A549 (cell line): ENCODE measurements around the gene KIF3B. TPM values are rescaled to one million over a fixed set of nuclear protein-coding genes. Genes with fewer than 3 reads are reported as not detected.

Source experiments
- ATAC-seq, 2 experiments: fragments of 200-7000 bp in 1 of 2; fragments of >200 bp in 1 of 2; cut with Nextera tagmentation in 1 of 2; cut with Tn5 transposase in 1 of 2; 3 replicates each; pipeline versions ENCODE4 v1.8.0 to v1.9.1; 2018 to 2020; ENCODE audit warnings: mild to moderate bottlenecking in 1 of 2, moderate library complexity in 1 of 2
- CTCF ChIA-PET: fragments of 300-600 bp; sonication (Branson Sonifier 250); formaldehyde crosslinking; extraction: SDS; loops from one replicate; lab custom pipeline; 2021; ENCODE audit warnings: antibody characterized with exemption, inconsistent platforms; lab: Yijun Ruan, JAX
- POLR2A ChIA-PET: fragments of 350-600 bp; formaldehyde crosslinking; extraction: SDS; loops from one replicate; lab custom pipeline; 2021; ENCODE audit warnings: antibody characterized with exemption, inconsistent platforms; lab: Yijun Ruan, JAX
- DNase-seq, 2 experiments: peaks; one replicate each; pipeline versions ENCODE4 v3.0.0 to v3.0.0-alpha.2; 2011 to 2016; ENCODE audit warnings: low read depth in 1 of 2, low spot score in 1 of 2
- FAIRE-seq: peaks from 2 replicates; lab custom pipeline; 2011; peaks lifted over from hg19 to GRCh38; lab: Jason Lieb, UNC
- H3K27ac ChIP-seq, 2 experiments: fragments of >200 bp; sonication (Bioruptor Twin); formaldehyde crosslinking; 3 replicates each; pipeline ENCODE4 v1.5.1; 2016 to 2017
- H3K4me1 ChIP-seq: fragments of >200 bp; sonication (Bioruptor Twin); formaldehyde crosslinking; 3 replicates; pipeline ENCODE4 v1.6.1; 2016
- H3K4me2 ChIP-seq: fragments of >200 bp; sonication (Bioruptor Twin); formaldehyde crosslinking; 3 replicates; pipeline ENCODE4 v1.6.1; 2016
- H3K4me3 ChIP-seq: fragments of >200 bp; sonication (Bioruptor Twin); formaldehyde crosslinking; 3 replicates; pipeline ENCODE4 v1.5.1; 2016
- H3K9me3 ChIP-seq: fragments of >200 bp; sonication (Bioruptor Twin); formaldehyde crosslinking; 3 replicates; pipeline ENCODE4 v1.6.1; 2016
- BCL3 ChIP-seq: fragments of >200 bp; sonication (Bioruptor Twin); formaldehyde crosslinking; IDR thresholded peaks from 3 replicates; pipeline ENCODE4 v1.6.1; 2016
- CBX2 ChIP-seq: fragments of 200-600 bp; sonication (generic); IDR thresholded peaks from 2 replicates; pipeline ENCODE4 v1.6.1; 2016; ENCODE audit warnings: low read depth, mild to moderate bottlenecking, borderline replicate concordance
- CBX8 ChIP-seq: fragments of 200-600 bp; sonication (generic); IDR thresholded peaks from 2 replicates; pipeline ENCODE4 v1.6.1; 2016
- CEBPB ChIP-seq, 2 experiments: fragments of >200 bp in 1 of 2; sonication (Bioruptor Twin) in 1 of 2; formaldehyde crosslinking in 1 of 2; IDR thresholded peaks; 2 replicates each; pipeline ENCODE4 v1.6.1; 2012 to 2016
- CHD2 ChIP-seq: fragments of 150-350 bp; IDR thresholded peaks from 2 replicates; pipeline ENCODE4 v1.6.1; 2014; ENCODE audit warnings: low read length; ENCODE audit not compliant: partially characterized antibody
- CHD4 ChIP-seq: fragments of 200-600 bp; sonication (generic); IDR thresholded peaks from 2 replicates; pipeline ENCODE4 v1.6.1; 2016; ENCODE audit warnings: antibody characterized with exemption, mild to moderate bottlenecking, borderline replicate concordance
- CTCF ChIP-seq: fragments of >200 bp; sonication (Bioruptor Twin); formaldehyde crosslinking; IDR thresholded peaks from 3 replicates; pipeline ENCODE4 v1.5.1; 2016
- E2F6 ChIP-seq: IDR thresholded peaks from 2 replicates; pipeline ENCODE4 v1.6.1; 2012; ENCODE audit warnings: low read depth, borderline replicate concordance
- EHMT2 ChIP-seq: fragments of 200-600 bp; sonication (generic); IDR thresholded peaks from 2 replicates; pipeline ENCODE4 v1.6.1; 2016; ENCODE audit warnings: antibody characterized with exemption, low read depth, mild to moderate bottlenecking, moderate library complexity
- ESRRA ChIP-seq: fragments of 150-350 bp; IDR thresholded peaks from 2 replicates; pipeline ENCODE4 v1.6.1; 2014; ENCODE audit warnings: mild to moderate bottlenecking, low read length, borderline replicate concordance
- FOSB ChIP-seq: fragments of 250-450 bp; sonication (Bioruptor Pico); IDR thresholded peaks from 2 replicates; pipeline ENCODE4 v1.5.0; 2020; ENCODE audit warnings: mild to moderate bottlenecking, moderate library complexity
- FOSL2 ChIP-seq, 2 experiments: fragments of 450-650 bp in 1 of 2; fragments of >200 bp in 1 of 2; sonication (Bioruptor Twin) in 1 of 2; formaldehyde crosslinking; IDR thresholded peaks; 2 replicates each; pipeline versions ENCODE4 v1.5.0 to v1.6.1; 2016 to 2020; ENCODE audit warnings: mild to moderate bottlenecking in 1 of 2, moderate library complexity in 1 of 2
- FOXS1 ChIP-seq: fragments of 250-450 bp; sonication (Bioruptor Pico); IDR thresholded peaks from 2 replicates; pipeline ENCODE4 v1.5.0; 2020; ENCODE audit warnings: mild to moderate bottlenecking, moderate library complexity
- HOXB5 ChIP-seq: fragments of 250-450 bp; sonication (Bioruptor Pico); IDR thresholded peaks from 2 replicates; pipeline ENCODE4 v1.5.0; 2020; ENCODE audit warnings: mild to moderate bottlenecking, moderate library complexity
- MAFK ChIP-seq: fragments of 450-650 bp; IDR thresholded peaks from 2 replicates; pipeline ENCODE4 v1.6.1; 2014; ENCODE audit not compliant: partially characterized antibody
- MAZ ChIP-seq: fragments of 150-350 bp; IDR thresholded peaks from 2 replicates; pipeline ENCODE4 v1.6.1; 2014; ENCODE audit warnings: antibody characterized with exemption, low read depth, low read length, borderline replicate concordance
- MYC ChIP-seq: IDR thresholded peaks from 2 replicates; pipeline ENCODE4 v1.6.1; 2012; ENCODE audit warnings: mild to moderate bottlenecking, inconsistent platforms, low read length, improper control_type of control experiment, borderline replicate concordance
- NFE2L2 ChIP-seq: fragments of 150-350 bp; conservative IDR thresholded peaks from 2 replicates; pipeline ENCODE4 v1.6.1; 2014; ENCODE audit warnings: low read length
- NR3C1 ChIP-seq: fragments of >200 bp; sonication (Bioruptor Twin); formaldehyde crosslinking; IDR thresholded peaks from 3 replicates; pipeline ENCODE4 v1.6.1; 2017
- PBX3 ChIP-seq: IDR thresholded peaks from 2 replicates; pipeline ENCODE4 v1.6.1; 2012
- SMC3 ChIP-seq: fragments of >200 bp; sonication (Bioruptor Twin); formaldehyde crosslinking; IDR thresholded peaks from 3 replicates; pipeline ENCODE4 v1.6.1; 2018; ENCODE audit warnings: inconsistent platforms
- TFCP2L1 ChIP-seq: fragments of 250-450 bp; sonication (Bioruptor Pico); IDR thresholded peaks from 2 replicates; pipeline ENCODE4 v1.5.0; 2021; ENCODE audit warnings: mild to moderate bottlenecking
- TP53 ChIP-seq: fragments of 250-450 bp; sonication (Bioruptor Pico); IDR thresholded peaks from 2 replicates; pipeline ENCODE4 v1.5.0; 2021; ENCODE audit warnings: mild to moderate bottlenecking, moderate library complexity
- ZNF302 ChIP-seq: fragments of 250-450 bp; sonication (Bioruptor Pico); IDR thresholded peaks from 2 replicates; pipeline ENCODE4 v1.9.0; 2021; ENCODE audit warnings: inconsistent platforms, mild to moderate bottlenecking, moderate library complexity
- ZSCAN20 ChIP-seq: fragments of 250-450 bp; sonication (Bioruptor Pico); IDR thresholded peaks from 2 replicates; pipeline ENCODE4 v1.8.0; 2022; ENCODE audit warnings: mild to moderate bottlenecking, moderate library complexity
- WGBS: methylation state at CpG from one replicate; pipeline ENCODE4 v1.1.6; 2017; ENCODE audit errors: missing lambda C conversion rate; 5-methylcytosine and 5-hydroxymethylcytosine counted together
- polyA plus RNA-seq, 4 experiments: library from polyadenylated mRNA; depleted of rRNA in 3 of 4; stranded (reverse); fragments of >200 nt; fragmentation: RNase III in 1 of 4; extraction: RNeasy Plus Mini Kit Qiagen cat#74134 plus additional on column Dnase treatment in 1 of 4; gene quantifications; 2 replicates in 3 of 4; 3 replicates in 1 of 4; pipeline ENCODE4 v1.2.3, GENCODE V29; 2011 to 2017

KIF3B gene
- polyA plus RNA-seq, 2 of the 4 experiments (the other 2 are of a cell fraction) = 23.7 to 33.7 TPM

GRCh38 chr20:32329817-32330554 lies 52.5 kb downstream of the KIF3B start:
- H3K4me3 ChIP-seq = no peak overlapping the region
- ATAC-seq (no peak), DNase-seq (no peak), FAIRE-seq (no peak)
- no peak overlapping the region for H3K27ac ChIP-seq
- H3K9me3 ChIP-seq = no peaks in the 10 kb centered on the region
- WGBS = 77% methylated on average over 7 of the region's 7 CpGs
- H3K4me1 ChIP-seq = peaks cover 35% of the 10 kb centered on the region
- no peak overlapping the region for H3K4me2 ChIP-seq
- CTCF ChIA-PET = interaction anchor here (1.4 kb wide), 1 partner anchor 9 kb away, joined by 3 read pairs; no protein-coding TSS in a partner anchor
- no peak for TF ChIP-seq NFE2L2
- no peak for TF ChIP-seq PBX3
- TF ChIP-seq MAFK = no peak
- TF ChIP-seq CBX2 = no peak
- TF ChIP-seq TFCP2L1 (CRISPR knock-in tag) = no peak
- no peak for TF ChIP-seq HOXB5 (CRISPR knock-in tag)
- TF ChIP-seq TP53 (CRISPR knock-in tag) = no peak
- no peak for TF ChIP-seq FOSL2 (IDR thresholded peaks at IDR 0.05)
- TF ChIP-seq FOSL2 (CRISPR knock-in tag; IDR thresholded peaks at IDR 0.05) = no peak
- TF ChIP-seq E2F6 = no peak
- no peak for TF ChIP-seq ZNF302 (CRISPR knock-in tag)
- TF ChIP-seq CTCF = no peak
- TF ChIP-seq MAZ = no peak
- TF ChIP-seq CEBPB (IDR thresholded peaks at IDR 0.05) = no peak
- no peak for TF ChIP-seq SMC3
- POLR2A ChIA-PET = no interaction called here

GRCh38 chr20:32330555-32330897 lies 53.1 kb downstream of the KIF3B start:
- H3K4me3 ChIP-seq = no peak overlapping the region
- H3K27ac ChIP-seq = no peak overlapping the region
- ATAC-seq (no peak), FAIRE-seq (no peak), DNase-seq (no peak)
- ChIA-PET POLR2A (no interaction called here), CTCF (interaction anchor here (1.4 kb wide), 1 partner anchor 9 kb away, joined by 3 read pairs; no protein-coding TSS in a partner anchor)
- TF ChIP-seq NR3C1 (no peak), CBX8 (no peak), EHMT2 (no peak), BCL3 (no peak), FOSB (no peak), NFE2L2 (no peak), CEBPB (IDR thresholded peaks at IDR 0.05) (no peak), MAFK (no peak), ZSCAN20 (CRISPR knock-in tag) (no peak), CHD2 (no peak), FOXS1 (CRISPR knock-in tag) (no peak), MYC (no peak), ESRRA (no peak), CHD4 (no peak)
- H3K9me3 ChIP-seq = no peaks in the 10 kb centered on the region
- no peak overlapping the region for H3K4me2 ChIP-seq
- peaks cover 31% of the 10 kb centered on the region for H3K4me1 ChIP-seq
- 76% methylated on average over 1 of the region's 1 CpG for WGBS
